Activated naive CD8-positive, alpha-beta T cell treated with anti-CD3 and anti-CD28 coated beads for 36 hours (primary cell): ENCODE data around the gene GRIN2C. TPM values are rescaled to one million over a fixed set of nuclear protein-coding genes. Genes with fewer than 3 reads are reported as not detected.

Experiments
- DNase-seq: peaks from one replicate; pipeline ENCODE4 v3.0.0; 2021
- H3K27ac Mint-ChIP-seq: one replicate; pipeline ENCODE4 v1.8.0; 2022; ENCODE audit warnings: mild to moderate bottlenecking, moderate library complexity, mixed read lengths
- H3K27me3 Mint-ChIP-seq: one replicate; pipeline ENCODE4 v1.8.0; 2022; ENCODE audit warnings: mild to moderate bottlenecking, mixed read lengths
- H3K36me3 Mint-ChIP-seq: one replicate; pipeline ENCODE4 v1.8.0; 2021; ENCODE audit warnings: mild to moderate bottlenecking, mixed read lengths
- H3K4me1 Mint-ChIP-seq: one replicate; pipeline ENCODE4 v1.8.0; 2021; ENCODE audit warnings: mixed read lengths
- H3K4me3 Mint-ChIP-seq: one replicate; pipeline ENCODE4 v1.8.0; 2022; ENCODE audit warnings: mild to moderate bottlenecking, moderate library complexity, mixed read lengths
- H3K9me3 Mint-ChIP-seq: one replicate; pipeline ENCODE4 v1.8.0; 2022; ENCODE audit warnings: mixed read lengths
- total RNA-seq, 2 experiments: library from RNA; stranded (reverse); gene quantifications; one replicate each; pipeline ENCODE4 v1.2.3, GENCODE V29; 2021

The GRIN2C gene
- total RNA-seq, 2 experiments from 2014 or later = not detected

DNA sequence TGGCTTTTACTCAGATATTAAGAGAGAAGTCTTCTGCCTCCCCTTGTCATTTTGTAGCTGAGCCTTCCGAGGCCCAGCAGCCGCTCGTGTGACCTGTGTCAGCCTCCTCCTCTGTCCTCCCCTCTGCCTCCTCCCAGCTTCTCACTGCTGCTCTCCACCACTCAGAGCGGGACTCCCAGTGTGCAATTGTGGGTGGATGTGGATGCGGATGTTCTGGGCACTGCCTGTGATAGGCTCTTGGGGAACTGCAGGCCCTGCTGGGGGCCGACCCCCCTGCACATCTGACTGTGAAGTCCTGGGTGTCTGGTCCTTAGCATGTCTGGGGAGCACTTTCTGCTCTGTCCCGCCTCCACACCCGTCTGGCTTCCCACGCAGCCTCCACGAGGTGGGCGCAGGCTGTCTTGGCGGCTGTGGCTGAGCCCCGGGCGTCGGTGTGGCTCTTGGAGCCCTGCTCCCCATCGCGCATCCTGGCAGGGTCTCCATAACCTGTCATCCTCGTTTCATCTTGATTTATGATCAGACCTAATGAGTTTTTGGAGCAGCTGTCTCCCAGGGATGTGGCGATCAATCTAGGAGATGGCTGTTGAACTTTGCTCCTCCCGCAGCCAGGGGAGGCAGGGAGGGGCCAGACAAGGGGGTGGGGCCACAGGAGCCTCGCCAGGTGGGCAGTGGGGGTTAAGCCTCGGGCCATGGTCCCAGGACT, 28.1 kb downstream of the GRIN2C start:
- H3K4me1 Mint-ChIP-seq = no peaks in the 10 kb centered on the region
- H3K27ac Mint-ChIP-seq = no peak overlapping the region
- H3K4me3 Mint-ChIP-seq = no peak overlapping the region
- DNase-seq = no peak
- H3K27me3 Mint-ChIP-seq = no peaks in the 10 kb centered on the region
- peaks cover 13% of the 10 kb centered on the region for H3K36me3 Mint-ChIP-seq
- H3K9me3 Mint-ChIP-seq = no peaks in the 10 kb centered on the region

DNA sequence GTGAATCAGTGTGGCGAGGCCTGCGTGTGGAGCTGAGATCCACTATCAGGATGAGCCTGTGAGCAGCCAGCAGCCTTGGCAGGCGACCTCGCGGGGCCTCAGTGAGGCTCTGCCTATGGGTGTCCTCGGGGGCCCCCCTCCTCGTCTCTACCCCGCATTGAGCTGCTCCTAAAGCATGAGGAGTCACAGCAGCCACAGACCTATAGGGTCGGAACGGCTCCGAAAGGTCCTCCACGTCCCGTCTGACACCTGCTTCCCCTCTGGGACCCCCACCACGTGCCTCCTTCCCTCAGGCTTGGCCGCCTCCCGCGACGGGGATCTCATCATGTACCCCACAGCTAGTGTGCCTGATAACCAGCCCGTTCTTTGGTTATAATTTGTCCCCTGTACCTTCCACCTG, 28.8 kb downstream of the GRIN2C start:
- DNase-seq = no peak
- H3K27me3 Mint-ChIP-seq = no peaks in the 10 kb centered on the region
- H3K27ac Mint-ChIP-seq = no peak overlapping the region
- no peaks in the 10 kb centered on the region for H3K4me1 Mint-ChIP-seq
- no peak overlapping the region for H3K4me3 Mint-ChIP-seq
- peaks cover 9% of the 10 kb centered on the region for H3K36me3 Mint-ChIP-seq
- no peaks in the 10 kb centered on the region for H3K9me3 Mint-ChIP-seq

DNA sequence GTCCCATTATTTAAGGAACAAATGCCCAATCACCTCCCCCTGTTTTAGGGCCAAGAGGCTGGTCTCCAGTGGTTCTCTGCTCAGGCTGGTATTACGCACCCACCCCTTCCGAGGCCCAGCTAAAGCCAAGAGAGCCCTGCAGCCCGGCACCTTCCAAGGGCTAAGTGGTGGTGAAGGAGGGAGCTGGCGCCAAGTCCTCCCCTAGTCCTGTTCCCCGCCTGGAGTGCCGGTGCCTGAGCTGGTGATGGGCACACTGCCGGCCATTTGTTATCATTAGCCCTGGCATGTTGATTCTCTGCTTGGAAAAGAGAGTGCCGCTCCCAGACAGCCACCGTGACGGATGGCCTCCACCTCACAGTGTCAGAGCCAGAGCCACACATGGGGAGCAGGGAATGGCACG, 31.9 kb downstream of the GRIN2C start:
- Mint-ChIP-seq H3K9me3 (no peaks in the 10 kb centered on the region), H3K27me3 (no peaks in the 10 kb centered on the region), H3K4me1 (no peaks in the 10 kb centered on the region), H3K4me3 (no peak overlapping the region), H3K36me3 (peaks cover 6% of the 10 kb centered on the region), H3K27ac (no peak overlapping the region)
- no peak for DNase-seq

DNA sequence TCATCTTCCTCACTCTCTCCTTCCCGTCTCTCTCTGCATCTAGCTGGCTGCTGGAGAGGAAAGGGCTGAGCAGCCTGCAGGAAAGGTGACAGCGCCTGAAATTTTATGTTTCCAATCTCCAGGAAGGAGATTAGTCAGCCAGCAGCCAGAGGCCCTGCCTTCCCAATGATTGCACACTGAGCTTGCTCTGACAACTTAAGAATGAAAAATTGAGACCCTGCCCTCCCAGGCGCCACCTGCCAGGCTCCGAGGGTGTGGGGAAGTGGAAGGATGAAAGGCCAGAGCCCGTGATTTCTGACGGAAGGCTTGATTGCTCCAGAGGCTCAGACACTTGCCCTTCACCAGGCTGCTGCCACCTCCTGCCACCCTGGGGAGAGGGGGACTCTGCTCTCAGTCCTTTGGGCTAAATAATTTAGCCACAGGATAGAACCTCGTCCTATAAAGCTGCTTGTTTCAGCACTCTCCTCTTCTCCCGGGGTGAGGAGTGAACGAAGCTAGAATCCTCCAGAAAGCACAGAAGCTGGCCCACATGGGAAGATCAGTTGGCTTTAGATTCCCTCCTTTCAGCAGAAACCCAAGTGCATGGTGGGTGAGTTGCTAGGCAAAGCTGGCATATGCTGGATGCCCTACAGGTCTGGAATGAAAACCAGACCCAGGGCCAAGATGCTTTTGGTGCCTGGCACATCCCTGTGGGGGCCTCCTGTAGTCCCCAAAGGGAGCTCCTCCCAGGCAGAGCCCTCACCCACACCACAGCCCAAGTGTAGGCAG, 33.5 kb downstream of the GRIN2C start:
- no peaks in the 10 kb centered on the region for H3K27me3 Mint-ChIP-seq
- no peak overlapping the region for H3K27ac Mint-ChIP-seq
- no peaks in the 10 kb centered on the region for H3K9me3 Mint-ChIP-seq
- H3K36me3 Mint-ChIP-seq = peaks cover 4% of the 10 kb centered on the region
- no peaks in the 10 kb centered on the region for H3K4me1 Mint-ChIP-seq
- no peak for DNase-seq
- no peak overlapping the region for H3K4me3 Mint-ChIP-seq

DNA sequence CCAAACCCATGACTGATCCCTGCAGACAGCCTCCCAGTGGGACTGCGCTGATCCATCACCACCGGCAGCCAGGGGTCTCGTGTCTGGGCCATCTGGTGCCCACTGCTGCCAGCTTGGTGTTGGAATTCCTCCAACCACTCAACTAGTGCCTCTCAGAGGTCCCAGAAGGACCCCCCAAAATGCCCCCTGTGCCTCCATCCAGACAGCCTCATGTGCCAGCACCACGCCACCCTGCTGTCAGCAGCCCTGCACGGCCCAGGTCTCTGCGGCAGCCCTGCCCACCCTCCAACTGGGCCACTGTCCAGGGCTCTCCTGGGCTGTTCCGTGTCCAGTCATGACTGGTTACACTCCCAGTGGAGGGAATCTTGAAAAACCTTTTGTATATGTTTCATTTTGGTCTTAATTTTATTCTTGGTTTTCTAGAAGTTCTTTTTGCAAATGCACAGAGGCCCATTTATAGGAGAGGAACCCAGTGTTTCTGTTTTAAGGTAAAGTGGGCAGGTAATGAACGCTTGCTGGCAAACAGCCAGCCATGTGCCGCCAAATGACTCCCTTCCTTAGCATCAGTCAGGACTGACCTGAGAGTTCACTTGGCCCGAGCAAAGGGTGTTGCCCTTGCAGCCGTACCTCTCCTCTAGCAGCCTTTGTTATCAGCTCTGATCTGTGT, 34.6 kb downstream of the GRIN2C start:
- no peak for DNase-seq
- Mint-ChIP-seq H3K27me3 (no peaks in the 10 kb centered on the region), H3K4me3 (no peak overlapping the region), H3K36me3 (no peaks in the 10 kb centered on the region), H3K9me3 (no peaks in the 10 kb centered on the region), H3K27ac (no peak overlapping the region), H3K4me1 (no peaks in the 10 kb centered on the region)

DNA sequence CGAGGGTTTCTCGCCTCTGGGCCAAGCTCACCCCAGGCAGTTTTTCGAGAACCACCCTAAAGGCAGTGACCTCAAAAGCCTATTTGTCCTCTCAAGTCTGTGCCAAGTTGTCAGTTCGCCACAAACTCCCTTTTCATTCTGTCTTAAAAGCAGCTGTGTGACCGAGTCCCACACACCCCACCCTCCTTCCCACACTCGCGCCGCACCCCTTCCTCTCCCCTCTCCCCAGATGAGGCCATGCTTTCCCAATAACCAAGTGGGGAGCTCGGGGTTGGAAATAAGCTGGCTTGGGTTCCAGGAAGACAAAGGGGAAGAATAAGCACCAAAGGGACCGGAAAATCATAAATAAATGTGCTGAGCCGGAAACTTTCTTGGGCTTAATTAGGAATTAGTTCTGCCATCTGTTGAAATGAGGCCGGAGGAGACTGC, 36.7 kb downstream of the GRIN2C start:
- Mint-ChIP-seq H3K27me3 (no peaks in the 10 kb centered on the region), H3K4me3 (no peak overlapping the region), H3K9me3 (no peaks in the 10 kb centered on the region), H3K4me1 (no peaks in the 10 kb centered on the region), H3K36me3 (no peaks in the 10 kb centered on the region), H3K27ac (no peak overlapping the region)
- DNase-seq = no peak

DNA sequence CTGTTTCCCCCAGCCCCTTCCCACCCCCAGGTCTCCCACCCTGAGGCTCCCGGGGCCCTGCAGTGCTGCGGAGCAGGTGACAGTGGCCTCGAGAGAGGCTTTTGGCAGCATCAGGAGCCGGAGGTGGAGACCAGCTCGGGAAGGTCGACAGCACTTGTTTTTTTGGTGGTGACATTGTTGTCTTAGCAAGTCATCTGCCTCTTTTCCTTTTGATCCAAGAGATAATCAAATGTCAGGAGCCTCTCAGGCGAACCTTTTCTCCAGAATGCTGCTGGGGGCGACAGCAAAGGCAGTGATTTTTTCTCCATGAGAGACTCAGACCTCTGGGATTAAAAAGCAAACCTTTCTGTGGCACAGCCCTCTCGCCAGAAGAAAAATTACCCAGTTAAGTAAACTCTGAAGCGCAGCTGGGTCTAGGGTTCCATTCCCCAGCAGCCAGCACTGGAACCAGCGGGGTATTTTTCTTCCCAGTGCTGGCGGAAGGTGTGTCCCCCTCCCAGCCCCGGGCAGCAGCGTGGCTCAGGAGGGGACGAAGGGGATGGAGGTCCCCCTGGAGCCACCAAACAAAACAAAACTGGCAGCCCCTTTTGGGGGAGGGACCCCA, 37.2 kb downstream of the GRIN2C start:
- Mint-ChIP-seq H3K4me1 (no peaks in the 10 kb centered on the region), H3K9me3 (no peaks in the 10 kb centered on the region), H3K27ac (no peak overlapping the region), H3K27me3 (no peaks in the 10 kb centered on the region), H3K36me3 (no peaks in the 10 kb centered on the region), H3K4me3 (no peak overlapping the region)
- DNase-seq = no peak

DNA sequence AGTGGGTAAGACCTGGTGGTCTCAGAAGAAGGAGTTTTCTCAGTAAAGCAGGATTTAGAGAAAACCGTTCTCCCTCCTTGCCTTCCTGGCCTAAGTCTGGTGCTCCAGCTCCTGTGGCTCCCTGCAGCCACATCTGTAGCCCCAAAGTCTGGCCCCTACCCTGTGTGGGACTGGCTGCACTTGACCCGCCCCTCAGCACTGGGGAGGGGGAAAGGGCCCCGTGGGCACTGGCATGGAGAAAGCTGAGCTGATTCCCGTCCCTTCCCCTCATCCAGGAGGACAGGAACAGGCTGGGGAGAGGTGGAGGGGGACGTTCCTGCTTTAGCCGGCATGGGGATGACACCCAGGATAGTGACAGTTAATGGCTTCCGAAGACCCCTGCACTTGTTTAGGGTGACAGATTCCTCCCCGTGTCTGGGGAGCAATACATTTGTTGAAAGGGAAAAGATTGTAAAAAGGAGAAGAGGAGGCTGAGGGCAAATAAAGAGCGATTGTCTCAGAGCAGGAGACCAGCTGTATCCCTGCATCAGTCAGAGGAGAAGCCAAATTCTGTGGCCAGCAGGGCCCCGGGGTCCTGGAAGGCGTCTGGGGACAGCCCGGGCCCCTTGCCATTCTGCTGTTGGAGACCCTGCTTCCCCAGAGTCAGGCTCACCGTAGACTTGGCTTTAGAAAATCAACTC, 37.9 kb downstream of the GRIN2C start:
- H3K36me3 Mint-ChIP-seq = peaks cover 4% of the 10 kb centered on the region
- no peak for DNase-seq
- no peaks in the 10 kb centered on the region for H3K27me3 Mint-ChIP-seq
- H3K4me3 Mint-ChIP-seq = no peak overlapping the region
- H3K9me3 Mint-ChIP-seq = no peaks in the 10 kb centered on the region
- H3K4me1 Mint-ChIP-seq = no peaks in the 10 kb centered on the region
- H3K27ac Mint-ChIP-seq = no peak overlapping the region

DNA sequence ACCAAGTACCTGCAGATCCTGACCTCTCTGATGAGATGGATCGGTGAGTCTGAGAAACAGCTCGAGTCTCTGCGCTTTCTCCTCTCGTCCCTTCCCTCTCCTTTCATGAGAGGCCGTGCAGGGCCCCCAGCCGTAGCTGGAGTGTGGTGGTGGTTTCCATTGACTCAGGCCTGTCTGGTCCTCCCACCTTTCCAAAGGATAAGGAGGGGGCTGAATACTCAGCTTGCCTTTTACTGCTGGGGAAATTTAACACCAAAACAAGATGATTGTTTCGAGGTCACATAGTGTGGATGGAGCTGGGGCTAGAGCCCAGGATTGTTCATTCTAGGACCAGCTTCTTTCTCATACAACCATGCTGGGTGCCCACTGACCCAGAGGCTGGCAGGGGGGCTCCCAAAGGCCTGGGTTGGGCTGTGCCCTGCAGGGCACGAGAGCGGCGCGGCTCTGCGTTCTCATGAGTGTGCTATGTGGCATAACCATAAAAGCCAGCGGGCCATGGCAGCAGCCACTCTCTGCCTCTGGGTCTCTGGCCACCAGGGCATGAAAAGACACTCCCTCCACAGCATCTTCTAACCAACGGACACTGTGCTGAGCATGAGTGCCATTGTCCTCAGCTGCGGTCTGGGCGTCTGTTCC, 39.8 kb downstream of the GRIN2C start:
- no peak overlapping the region for H3K4me3 Mint-ChIP-seq
- no peak overlapping the region for H3K27ac Mint-ChIP-seq
- H3K36me3 Mint-ChIP-seq = peaks cover 4% of the 10 kb centered on the region
- no peaks in the 10 kb centered on the region for H3K27me3 Mint-ChIP-seq
- no peaks in the 10 kb centered on the region for H3K4me1 Mint-ChIP-seq
- no peaks in the 10 kb centered on the region for H3K9me3 Mint-ChIP-seq
- DNase-seq = no peak

DNA sequence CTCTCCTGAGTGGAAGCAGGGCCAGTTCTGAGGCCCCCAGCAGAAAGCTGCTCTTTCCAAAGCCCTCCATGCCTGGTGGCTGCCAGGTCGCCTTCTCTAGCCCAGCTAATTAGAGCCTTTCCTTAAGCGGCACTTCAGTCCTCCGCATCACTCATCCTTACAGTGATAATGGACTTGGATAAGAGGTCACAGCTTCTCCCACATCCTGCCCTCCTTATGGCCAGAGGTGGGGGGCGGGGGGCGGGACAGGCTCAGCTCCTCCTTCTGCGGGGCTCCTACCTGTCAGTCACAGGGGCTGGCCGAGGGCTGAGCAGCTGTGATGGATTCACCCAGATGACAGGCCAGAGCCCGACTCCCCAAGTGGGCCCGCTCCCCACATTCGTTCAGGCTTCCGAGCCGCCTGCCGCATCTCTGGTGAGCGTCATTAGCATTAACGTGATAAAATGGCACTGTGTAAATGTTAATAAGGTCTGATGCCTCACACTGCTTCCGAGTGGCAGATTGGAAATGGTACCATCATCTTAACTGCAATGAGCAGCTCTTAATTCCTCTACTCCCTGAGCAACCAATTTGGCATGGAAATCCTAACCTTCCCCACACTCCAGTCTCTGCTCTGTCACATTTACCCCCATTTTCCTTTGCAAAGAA, 41.3 kb downstream of the GRIN2C start:
- H3K27ac Mint-ChIP-seq = no peak overlapping the region
- H3K4me1 Mint-ChIP-seq = no peaks in the 10 kb centered on the region
- H3K9me3 Mint-ChIP-seq = no peaks in the 10 kb centered on the region
- no peaks in the 10 kb centered on the region for H3K27me3 Mint-ChIP-seq
- H3K36me3 Mint-ChIP-seq = peaks cover 4% of the 10 kb centered on the region
- DNase-seq = no peak
- no peak overlapping the region for H3K4me3 Mint-ChIP-seq

DNA sequence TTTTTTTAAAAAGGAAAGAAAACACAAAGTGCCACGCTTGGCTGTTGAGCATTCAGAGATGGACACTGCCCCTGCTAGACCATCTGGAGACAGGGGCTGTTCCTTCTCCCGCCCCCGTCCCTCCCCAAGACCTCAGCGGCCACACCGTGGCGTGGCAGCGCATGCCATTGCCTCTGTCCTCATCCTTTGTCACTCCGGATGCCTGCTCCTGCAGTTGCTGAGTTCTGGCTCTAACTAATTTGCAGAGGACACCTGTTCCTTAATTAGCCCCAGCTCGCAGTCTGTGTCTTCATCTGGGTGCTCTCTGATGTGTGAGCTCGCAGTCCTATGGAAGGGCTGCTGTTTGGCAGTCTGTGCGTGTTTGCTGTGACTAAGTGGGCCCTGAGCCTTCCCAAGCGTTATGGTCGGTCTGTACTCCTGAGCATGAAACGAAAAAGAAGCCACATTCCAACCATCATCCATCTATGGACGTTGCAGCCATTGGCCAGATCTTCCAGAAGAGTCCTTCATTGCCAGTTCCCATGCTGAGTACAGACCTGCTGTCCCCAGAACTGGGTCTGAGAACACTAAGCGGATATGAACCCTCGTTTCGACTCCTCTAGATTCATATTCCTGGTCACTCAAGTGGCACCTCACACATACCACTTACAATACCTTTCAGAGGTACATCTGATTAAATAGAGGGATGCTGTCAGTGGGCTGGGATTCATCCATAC, 42.6 kb downstream of the GRIN2C start:
- H3K9me3 Mint-ChIP-seq = no peaks in the 10 kb centered on the region

DNA sequence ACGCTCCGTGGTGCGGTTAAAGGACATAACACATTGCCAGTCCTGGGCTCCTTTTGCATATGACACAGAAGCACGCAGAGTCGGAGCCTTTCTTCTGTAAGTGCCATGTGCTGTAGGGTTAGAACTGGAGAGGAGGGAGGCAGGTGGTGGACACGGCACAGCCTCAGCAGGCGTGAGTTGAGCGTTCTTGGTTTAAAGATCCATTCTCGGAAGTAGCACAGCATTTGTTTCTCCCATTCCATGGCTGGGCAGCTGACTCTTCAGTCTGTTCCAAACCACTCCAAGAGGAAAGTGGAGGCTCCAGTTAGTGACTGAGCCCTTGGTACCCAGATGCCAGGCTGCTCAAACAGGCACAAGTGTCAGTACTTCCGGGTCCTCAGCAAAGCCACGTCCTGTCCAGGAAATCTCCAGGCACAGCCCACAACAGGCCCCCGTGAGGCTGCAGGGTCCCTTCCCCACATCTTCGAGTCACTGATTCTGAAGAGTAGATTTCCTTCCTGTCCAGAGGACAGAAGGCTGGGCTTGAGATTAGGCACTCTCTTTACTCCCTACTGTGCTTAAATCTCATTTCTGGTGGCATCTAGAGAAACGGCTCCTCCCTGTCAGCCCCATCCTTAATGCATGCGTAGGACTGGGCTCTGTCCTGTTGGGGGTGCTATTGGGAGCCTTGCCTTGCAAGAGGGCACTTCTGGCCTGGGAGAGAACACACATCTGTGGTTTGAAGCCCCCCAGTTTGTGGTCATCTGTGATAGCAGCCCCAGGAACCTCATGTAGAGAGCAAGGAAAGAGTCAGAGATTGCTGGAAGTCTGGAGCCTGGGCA, 43.9 kb downstream of the GRIN2C start:
- H3K4me3 Mint-ChIP-seq = no peak overlapping the region
- DNase-seq = no peak
- H3K4me1 Mint-ChIP-seq = no peaks in the 10 kb centered on the region
- H3K9me3 Mint-ChIP-seq = no peaks in the 10 kb centered on the region
- H3K27ac Mint-ChIP-seq = no peak overlapping the region
- no peaks in the 10 kb centered on the region for H3K27me3 Mint-ChIP-seq
- peaks cover 4% of the 10 kb centered on the region for H3K36me3 Mint-ChIP-seq

More for the DNA sequence above, 42.6 kb downstream of the GRIN2C start:
- H3K27ac Mint-ChIP-seq = no peak overlapping the region
- peaks cover 4% of the 10 kb centered on the region for H3K36me3 Mint-ChIP-seq
- no peak overlapping the region for H3K4me3 Mint-ChIP-seq
- H3K4me1 Mint-ChIP-seq = no peaks in the 10 kb centered on the region
- H3K27me3 Mint-ChIP-seq = no peaks in the 10 kb centered on the region
- DNase-seq = no peak

DNA sequence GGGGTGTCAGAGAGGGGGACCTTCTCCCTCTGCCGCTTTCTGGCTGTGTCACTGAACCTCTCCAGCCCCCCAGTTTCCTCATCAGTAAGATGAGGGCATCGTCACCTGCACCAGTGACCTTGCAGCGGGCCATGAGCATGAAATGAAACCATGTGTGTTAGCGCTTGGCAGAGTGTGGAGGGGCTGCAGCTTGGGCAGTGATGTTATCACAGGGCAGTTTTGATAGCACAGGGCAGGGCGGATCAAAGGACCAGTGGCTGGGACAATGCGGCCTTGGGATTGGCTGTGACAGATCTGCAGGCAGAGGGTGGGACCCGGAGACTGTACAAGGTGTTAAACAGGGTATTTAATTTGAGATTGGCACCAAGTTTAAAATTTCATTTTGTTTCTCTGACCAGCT, 44.6 kb downstream of the GRIN2C start:
- no peak for DNase-seq
- no peaks in the 10 kb centered on the region for H3K27me3 Mint-ChIP-seq
- no peaks in the 10 kb centered on the region for H3K9me3 Mint-ChIP-seq
- H3K36me3 Mint-ChIP-seq = peaks cover 4% of the 10 kb centered on the region
- H3K4me3 Mint-ChIP-seq = no peak overlapping the region
- H3K4me1 Mint-ChIP-seq = no peaks in the 10 kb centered on the region
- H3K27ac Mint-ChIP-seq = no peak overlapping the region
